Endothelial cell of hepatic sinusoid (primary cell): Measurements from ENCODE around the gene EML4.

Source experiments
- in situ Hi-C: cut with HindIII; loops from 2 replicates; pipeline ENCODE4 v1.10.0; 2017; ENCODE audit warnings: low sequenced_read_pairs

EML4 gene

GRCh38 chr2:42193722-42194187 lies 24.6 kb downstream of the EML4 start:
- in situ Hi-C loops, result no loop called here

- in situ Hi-C loops, result no loop called here
These were observed 25.3 kb downstream of the EML4 start for GRCh38 chr2:42194428-42194827.

GRCh38 chr2:42195559-42195958 lies 26.4 kb downstream of the EML4 start:
- in situ Hi-C loops, result no loop called here

- in situ Hi-C loops, result no loop called here
These were observed 26.9 kb downstream of the EML4 start for GRCh38 chr2:42196070-42196402.

GRCh38 chr2:42196403-42197267 lies 27.5 kb downstream of the EML4 start:
- in situ Hi-C loops, result no loop called here

- in situ Hi-C loops, result no loop called here
These were observed 28.6 kb downstream of the EML4 start for GRCh38 chr2:42197792-42198191.

GRCh38 chr2:42198466-42198865 lies 29.3 kb downstream of the EML4 start:
- in situ Hi-C loops, result no loop called here

- in situ Hi-C loops, result no loop called here
These were observed 29.8 kb downstream of the EML4 start for GRCh38 chr2:42199002-42199401.

- in situ Hi-C loops, result no loop called here
These were observed 30.5 kb downstream of the EML4 start for GRCh38 chr2:42199626-42200025.

- in situ Hi-C loops, result no loop called here
These were observed 32.0 kb downstream of the EML4 start for GRCh38 chr2:42200926-42201855.

- in situ Hi-C loops, result no loop called here
These were observed 33.5 kb downstream of the EML4 start for GRCh38 chr2:42202634-42203008.

GRCh38 chr2:42203792-42204191 lies 34.6 kb downstream of the EML4 start:
- in situ Hi-C loops, result no loop called here

- in situ Hi-C loops, result no loop called here
These were observed 36.2 kb downstream of the EML4 start for GRCh38 chr2:42205337-42205736.

GRCh38 chr2:42207826-42208225 lies 38.7 kb downstream of the EML4 start:
- in situ Hi-C loops, result no loop called here

GRCh38 chr2:42210203-42210602 lies 41.0 kb downstream of the EML4 start:
- in situ Hi-C loops, result no loop called here

- in situ Hi-C loops, result no loop called here
These were observed 42.1 kb downstream of the EML4 start for GRCh38 chr2:42211291-42211690.

- in situ Hi-C loops, result no loop called here
These were observed 45.5 kb downstream of the EML4 start for GRCh38 chr2:42214669-42215068.

- in situ Hi-C loops, result no loop called here
These were observed 47.5 kb downstream of the EML4 start for GRCh38 chr2:42216694-42217093.

GRCh38 chr2:42217307-42217706 lies 48.2 kb downstream of the EML4 start:
- in situ Hi-C loops, result no loop called here

- in situ Hi-C loops, result no loop called here
These were observed 48.8 kb downstream of the EML4 start for GRCh38 chr2:42217914-42218313.

- in situ Hi-C loops, result no loop called here
These were observed 49.6 kb downstream of the EML4 start for GRCh38 chr2:42218712-42219111.

GRCh38 chr2:42219160-42219559 lies 50.0 kb downstream of the EML4 start:
- in situ Hi-C loops, result no loop called here
